IPS-11a (cell line): Measurements from ENCODE around the gene COQ8A.
"Not testable (repeated sequence)": the region's sequence is repeated elsewhere in the genome, so short reads cannot be mapped to it uniquely, and the experiment has no call there.

Source experiments
- H3K4me3 ChIP-seq: one replicate; pipeline ENCODE4 v1.5.1; 2013; ENCODE audit warnings: low read depth, low read length, control low read depth

Gene COQ8A

DNA sequence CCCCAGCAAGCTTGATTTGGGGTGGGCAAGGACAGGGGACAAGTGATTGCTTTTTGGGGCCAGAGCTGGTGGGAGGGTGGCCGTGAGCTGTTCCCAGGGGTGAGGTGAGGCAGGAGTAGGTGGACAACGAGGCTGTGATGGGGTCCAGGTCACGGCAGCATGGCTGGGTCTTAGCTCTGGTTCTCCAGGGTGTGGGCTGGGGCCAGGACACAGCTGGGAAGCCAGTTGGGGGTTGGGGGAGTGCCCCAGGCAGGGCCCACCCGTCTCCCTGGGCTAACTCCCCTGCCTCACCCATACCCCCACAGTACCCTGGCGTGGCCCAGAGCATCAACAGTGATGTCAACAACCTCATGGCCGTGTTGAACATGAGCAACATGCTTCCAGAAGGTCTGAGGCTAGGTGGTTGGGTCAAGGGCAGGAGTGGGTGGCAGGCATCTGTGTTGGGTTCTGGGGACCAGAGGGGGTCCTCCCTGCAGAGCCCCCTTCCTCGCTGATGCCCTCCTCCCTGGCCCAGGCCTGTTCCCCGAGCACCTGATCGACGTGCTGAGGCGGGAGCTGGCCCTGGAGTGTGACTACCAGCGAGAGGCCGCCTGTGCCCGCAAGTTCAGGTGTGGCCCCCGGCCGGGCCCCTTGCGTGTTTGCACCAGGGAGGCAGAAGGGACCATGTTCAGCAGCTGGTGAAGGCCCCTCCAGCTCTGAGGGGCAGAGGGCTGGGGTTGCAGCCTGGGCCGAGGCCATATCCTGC is 43.3 kb downstream of the COQ8A start:
- H3K4me3 ChIP-seq = no peak overlapping the region

GRCh38 chr1:226983992-226984364 is 43.9 kb downstream of the COQ8A start:
- H3K4me3 ChIP-seq = no peak overlapping the region

- H3K4me3 ChIP-seq = no peak overlapping the region
Measured at GRCh38 chr1:226984521-226985238, 44.6 kb downstream of the COQ8A start.

- no peak overlapping the region for H3K4me3 ChIP-seq
Measured at GRCh38 chr1:226985239-226985838, 45.2 kb downstream of the COQ8A start.

DNA sequence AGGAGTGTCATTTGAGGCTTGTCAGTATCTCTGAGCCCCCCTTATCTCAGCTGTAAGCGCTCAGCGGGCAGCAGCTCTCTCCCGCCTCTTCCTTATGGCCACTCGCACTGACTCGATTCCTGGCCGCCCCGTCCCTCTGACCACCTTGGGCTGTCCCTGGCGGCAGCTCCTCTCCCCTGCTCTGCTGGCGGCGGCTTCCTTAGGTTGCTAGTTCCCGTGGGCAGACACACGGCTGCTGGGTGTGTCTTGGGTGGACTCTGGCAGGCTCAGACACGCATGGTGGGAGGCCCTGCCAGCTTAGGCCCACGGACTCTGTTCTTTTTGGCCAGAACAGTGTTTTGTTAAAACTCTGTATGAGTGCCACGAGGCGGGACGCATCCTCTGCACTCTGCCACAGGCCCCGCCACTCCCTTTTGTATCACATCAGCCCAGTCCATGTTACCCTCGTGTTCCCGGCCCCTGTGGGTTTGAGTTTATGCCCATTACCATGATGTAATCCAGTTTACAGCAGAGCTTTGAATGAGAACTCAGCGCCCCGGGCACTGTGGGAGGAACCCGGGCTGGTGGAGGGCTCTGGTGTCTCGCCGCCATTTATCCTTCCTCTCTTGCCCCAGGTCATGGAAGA is 45.9 kb downstream of the COQ8A start:
- H3K4me3 ChIP-seq = no peak overlapping the region

GRCh38 chr1:226986496-226987178 is 46.5 kb downstream of the COQ8A start:
- no peak overlapping the region for H3K4me3 ChIP-seq

DNA sequence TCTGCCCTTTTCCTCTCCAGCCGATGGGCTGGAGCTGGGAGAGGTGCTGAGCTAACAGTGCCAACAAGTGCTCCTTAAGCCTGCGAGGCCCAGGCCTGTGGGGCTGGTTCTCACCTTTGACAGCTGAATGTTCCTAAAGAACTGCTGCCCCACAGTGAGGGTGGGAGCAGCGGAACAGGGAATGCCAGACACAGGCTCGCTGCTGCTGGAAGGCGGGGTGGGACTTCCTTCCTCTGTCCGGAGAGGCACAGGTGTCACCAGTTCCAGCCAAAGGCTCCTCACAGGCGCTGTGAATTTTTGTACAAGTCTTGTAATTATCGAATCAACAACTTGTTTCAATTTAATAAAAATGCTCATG is 47.1 kb downstream of the COQ8A start:
- H3K4me3 ChIP-seq = no peak overlapping the region

- no peak overlapping the region for H3K4me3 ChIP-seq
Measured at GRCh38 chr1:226987623-226988333, 47.7 kb downstream of the COQ8A start.

DNA sequence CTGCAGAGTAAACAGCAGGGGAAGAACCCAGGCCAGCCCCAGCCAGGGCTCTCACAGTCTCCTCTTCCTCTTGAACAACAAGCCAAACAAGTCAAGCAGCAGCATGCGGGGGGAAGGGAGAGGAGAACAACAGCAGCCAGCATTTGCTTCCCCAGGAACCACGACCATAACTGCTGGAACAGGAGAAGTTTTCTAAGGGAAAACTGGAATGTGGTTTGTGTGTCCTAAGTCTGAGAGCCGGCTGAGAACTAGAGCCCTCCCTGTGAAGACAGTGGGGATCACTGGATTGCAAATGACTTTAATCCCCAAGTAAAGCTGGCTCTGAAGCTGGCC is 48.2 kb downstream of the COQ8A start:
- no peak overlapping the region for H3K4me3 ChIP-seq

- no peak overlapping the region for H3K4me3 ChIP-seq
Measured at GRCh38 chr1:226989085-226989920, 49.2 kb downstream of the COQ8A start.

DNA sequence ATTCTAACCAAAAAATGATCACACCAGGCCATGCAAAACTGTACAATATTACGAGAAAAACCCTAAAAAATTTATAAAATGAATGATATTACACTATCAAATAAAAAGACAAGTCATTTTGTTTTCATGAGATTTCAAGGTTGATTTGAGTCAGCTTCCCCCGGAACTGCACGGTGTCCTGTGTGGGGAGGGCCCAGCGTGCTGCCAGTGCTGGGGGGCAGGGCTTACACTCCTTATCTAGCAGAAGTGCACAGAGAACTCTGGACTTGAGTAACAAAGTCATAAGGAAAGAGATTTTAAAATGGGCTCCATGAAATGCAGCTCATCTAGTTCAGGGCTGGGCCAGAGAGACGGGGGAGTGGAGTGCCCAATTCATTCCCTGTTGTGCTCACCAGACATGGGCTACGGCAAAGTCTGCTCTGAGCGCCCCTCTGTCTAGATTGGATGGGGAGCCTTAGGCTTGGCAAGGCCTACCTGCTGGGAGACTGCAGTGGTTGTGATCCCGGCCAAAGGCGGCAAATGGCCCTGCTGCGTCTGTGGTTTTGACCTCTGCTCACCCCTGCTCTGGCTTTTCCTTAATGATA is 50.1 kb downstream of the COQ8A start:
- no peak overlapping the region for H3K4me3 ChIP-seq

- no peak overlapping the region for H3K4me3 ChIP-seq
Measured at GRCh38 chr1:226991920-226992319, 51.8 kb downstream of the COQ8A start.

DNA sequence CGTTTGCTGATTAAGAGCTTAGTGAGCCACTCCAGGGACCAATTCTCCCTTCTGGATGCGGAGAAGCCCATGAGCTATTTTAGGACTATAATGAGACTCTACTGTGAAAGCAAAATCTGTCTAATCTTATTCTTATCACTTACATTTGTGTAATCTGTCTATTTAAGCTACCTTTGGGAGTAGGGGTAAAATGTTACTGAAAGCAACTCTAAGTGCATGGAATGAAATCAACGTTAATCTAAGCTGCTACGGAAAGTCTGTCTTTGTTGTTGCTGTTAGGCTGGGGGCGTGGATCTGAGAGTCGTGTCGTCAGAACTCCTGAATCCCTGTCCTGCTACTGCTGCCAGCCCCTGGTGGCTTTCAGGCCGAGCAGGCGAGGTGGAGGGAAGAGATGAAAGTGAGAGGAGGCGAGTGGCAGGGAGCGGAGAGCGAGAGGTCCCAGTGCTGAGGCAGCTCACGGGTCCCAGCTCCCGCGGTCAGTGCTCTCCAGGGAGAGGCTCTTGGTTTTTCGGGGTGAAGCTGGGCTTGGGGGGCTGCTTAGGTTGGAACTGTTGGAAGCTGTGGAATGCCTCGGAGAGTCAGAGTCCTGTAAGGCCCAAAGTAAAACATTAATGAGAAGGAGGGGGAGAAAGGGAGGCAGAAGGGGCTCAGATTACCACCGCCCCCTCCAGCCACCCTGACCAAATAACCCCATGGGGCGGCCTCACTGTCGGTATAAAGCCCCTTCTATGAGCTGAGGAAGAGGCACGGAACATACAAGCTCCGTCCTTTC is 53.9 kb downstream of the COQ8A start:
- H3K4me3 ChIP-seq = no peak overlapping the region

GRCh38 chr1:226994586-226995364 is 54.7 kb downstream of the COQ8A start:
- no peak overlapping the region for H3K4me3 ChIP-seq

- H3K4me3 ChIP-seq = no peak overlapping the region
Measured at GRCh38 chr1:226995365-226996332, 55.6 kb downstream of the COQ8A start.

DNA sequence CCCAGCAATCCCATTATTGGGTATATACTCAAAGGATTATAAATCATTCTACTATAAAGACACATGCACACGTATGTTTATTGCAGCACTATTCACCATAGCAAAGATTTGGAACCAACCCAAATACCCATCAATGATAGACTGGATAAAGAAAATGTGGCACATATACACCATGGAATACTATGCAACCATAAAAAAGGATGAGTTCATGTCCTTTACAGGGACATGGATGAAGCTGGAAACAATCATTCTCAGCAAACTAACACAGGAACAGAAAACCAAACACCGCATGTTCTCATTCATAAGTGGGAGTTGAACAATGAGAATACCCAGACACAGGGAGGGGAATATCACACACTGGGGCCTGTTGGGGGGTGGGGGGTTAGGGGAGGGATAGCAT is 59.5 kb downstream of the COQ8A start:
- H3K4me3 ChIP-seq = not testable (repeated sequence)

- H3K4me3 ChIP-seq = no peak overlapping the region
Measured at GRCh38 chr1:227002531-227003049, 62.5 kb downstream of the COQ8A start.
